Neural crest cell (in vitro differentiated cells): ENCODE results near the gene C5orf52. TPM values are rescaled to one million over a fixed set of nuclear protein-coding genes. Genes with fewer than 3 reads are reported as not detected.

Experiments used
- DNase-seq: peaks from one replicate; pipeline ENCODE4 v3.0.0; 2021; ENCODE audit warnings: low read depth, mixed read lengths, low spot score
- H3K27ac Mint-ChIP-seq: one replicate; pipeline ENCODE4 v1.8.0; 2021; ENCODE audit warnings: mild to moderate bottlenecking, mixed read lengths; ENCODE audit not compliant: unreplicated experiment
- H3K27me3 Mint-ChIP-seq: 2 replicates; pipeline ENCODE4 v1.8.0; 2021; ENCODE audit warnings: low read depth, mild to moderate bottlenecking, mixed read lengths
- H3K36me3 Mint-ChIP-seq: 2 replicates; pipeline ENCODE4 v1.8.0; 2021; ENCODE audit warnings: low read depth, mild to moderate bottlenecking, mixed read lengths
- H3K4me1 Mint-ChIP-seq: 2 replicates; pipeline ENCODE4 v1.8.0; 2021; ENCODE audit warnings: mixed read lengths
- H3K4me3 Mint-ChIP-seq: one replicate; pipeline ENCODE4 v1.8.0; 2021; ENCODE audit warnings: mild to moderate bottlenecking, mixed read lengths
- H3K9me3 Mint-ChIP-seq: 2 replicates; pipeline ENCODE4 v1.8.0; 2021; ENCODE audit warnings: mixed read lengths
- total RNA-seq: library from RNA; stranded (reverse); gene quantifications from 2 replicates; pipeline ENCODE4 v1.2.1, GENCODE V29; 2021
- TF ChIP-seq, protein P1 (sequence below): fragments of 200-600 bp; sonication (generic); conservative IDR thresholded peaks from 2 replicates; pipeline ENCODE4 v1.5.0; 2021; ENCODE audit warnings: antibody characterized with exemption, mild to moderate bottlenecking

Gene C5orf52
- total RNA-seq, 1 donor from 2014 or later, result not detected

DNA sequence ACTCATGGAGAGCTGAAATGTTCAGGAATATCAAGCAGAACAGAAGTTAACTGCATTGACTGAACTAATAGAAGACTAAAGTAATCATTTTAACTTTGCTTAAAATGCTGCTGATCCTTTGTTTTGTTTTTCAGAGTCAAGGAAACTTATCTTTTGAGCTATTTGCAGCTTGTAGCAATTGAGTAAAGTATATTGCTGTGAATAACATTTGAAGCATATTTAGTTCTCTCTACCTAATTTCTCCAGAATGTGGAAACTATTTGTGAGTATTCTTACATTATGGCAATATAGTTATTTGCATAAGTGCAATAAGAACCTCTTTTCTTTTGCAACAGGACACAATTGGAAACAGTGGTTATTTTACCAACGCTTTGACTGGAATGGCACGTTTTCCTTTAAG, 13.8 kb upstream of the C5orf52 start:
- Mint-ChIP-seq H3K4me1 (no peaks in the 10 kb centered on the region), H3K27ac (no peak overlapping the region), H3K9me3 (peaks cover 20% of the 10 kb centered on the region), H3K27me3 (peaks cover 2% of the 10 kb centered on the region), H3K4me3 (no peak overlapping the region), H3K36me3 (peaks cover 14% of the 10 kb centered on the region)
- TF ChIP-seq, protein P1, sequence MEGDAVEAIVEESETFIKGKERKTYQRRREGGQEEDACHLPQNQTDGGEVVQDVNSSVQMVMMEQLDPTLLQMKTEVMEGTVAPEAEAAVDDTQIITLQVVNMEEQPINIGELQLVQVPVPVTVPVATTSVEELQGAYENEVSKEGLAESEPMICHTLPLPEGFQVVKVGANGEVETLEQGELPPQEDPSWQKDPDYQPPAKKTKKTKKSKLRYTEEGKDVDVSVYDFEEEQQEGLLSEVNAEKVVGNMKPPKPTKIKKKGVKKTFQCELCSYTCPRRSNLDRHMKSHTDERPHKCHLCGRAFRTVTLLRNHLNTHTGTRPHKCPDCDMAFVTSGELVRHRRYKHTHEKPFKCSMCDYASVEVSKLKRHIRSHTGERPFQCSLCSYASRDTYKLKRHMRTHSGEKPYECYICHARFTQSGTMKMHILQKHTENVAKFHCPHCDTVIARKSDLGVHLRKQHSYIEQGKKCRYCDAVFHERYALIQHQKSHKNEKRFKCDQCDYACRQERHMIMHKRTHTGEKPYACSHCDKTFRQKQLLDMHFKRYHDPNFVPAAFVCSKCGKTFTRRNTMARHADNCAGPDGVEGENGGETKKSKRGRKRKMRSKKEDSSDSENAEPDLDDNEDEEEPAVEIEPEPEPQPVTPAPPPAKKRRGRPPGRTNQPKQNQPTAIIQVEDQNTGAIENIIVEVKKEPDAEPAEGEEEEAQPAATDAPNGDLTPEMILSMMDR, result no peak
- DNase-seq, result no peak

DNA sequence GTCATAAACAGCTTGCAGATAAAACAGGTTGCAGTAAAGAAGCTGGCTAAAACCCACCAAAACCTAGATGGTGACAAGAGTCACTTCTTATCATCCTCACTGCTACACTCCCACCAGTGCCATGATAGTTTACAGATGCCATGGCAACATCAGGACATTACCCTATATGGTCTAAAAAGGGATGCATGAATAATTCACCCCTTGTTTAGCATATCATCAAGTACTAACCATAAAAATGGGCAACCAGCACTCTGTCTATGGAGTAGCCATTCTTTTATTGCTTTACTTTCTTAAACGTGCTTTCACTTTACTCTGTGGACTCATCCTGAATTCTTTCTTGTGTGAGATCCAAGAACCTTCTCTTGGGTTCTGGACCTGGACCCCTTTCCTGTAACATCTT, 12.4 kb upstream of the C5orf52 start:
- TF ChIP-seq, protein P1, result no peak
- DNase-seq, result no peak
- peaks cover 5% of the 10 kb centered on the region for H3K36me3 Mint-ChIP-seq
- H3K27me3 Mint-ChIP-seq, result peaks cover 2% of the 10 kb centered on the region
- H3K27ac Mint-ChIP-seq, result no peak overlapping the region
- H3K4me3 Mint-ChIP-seq, result no peak overlapping the region
- H3K4me1 Mint-ChIP-seq, result no peaks in the 10 kb centered on the region
- H3K9me3 Mint-ChIP-seq, result peaks cover 11% of the 10 kb centered on the region

DNA sequence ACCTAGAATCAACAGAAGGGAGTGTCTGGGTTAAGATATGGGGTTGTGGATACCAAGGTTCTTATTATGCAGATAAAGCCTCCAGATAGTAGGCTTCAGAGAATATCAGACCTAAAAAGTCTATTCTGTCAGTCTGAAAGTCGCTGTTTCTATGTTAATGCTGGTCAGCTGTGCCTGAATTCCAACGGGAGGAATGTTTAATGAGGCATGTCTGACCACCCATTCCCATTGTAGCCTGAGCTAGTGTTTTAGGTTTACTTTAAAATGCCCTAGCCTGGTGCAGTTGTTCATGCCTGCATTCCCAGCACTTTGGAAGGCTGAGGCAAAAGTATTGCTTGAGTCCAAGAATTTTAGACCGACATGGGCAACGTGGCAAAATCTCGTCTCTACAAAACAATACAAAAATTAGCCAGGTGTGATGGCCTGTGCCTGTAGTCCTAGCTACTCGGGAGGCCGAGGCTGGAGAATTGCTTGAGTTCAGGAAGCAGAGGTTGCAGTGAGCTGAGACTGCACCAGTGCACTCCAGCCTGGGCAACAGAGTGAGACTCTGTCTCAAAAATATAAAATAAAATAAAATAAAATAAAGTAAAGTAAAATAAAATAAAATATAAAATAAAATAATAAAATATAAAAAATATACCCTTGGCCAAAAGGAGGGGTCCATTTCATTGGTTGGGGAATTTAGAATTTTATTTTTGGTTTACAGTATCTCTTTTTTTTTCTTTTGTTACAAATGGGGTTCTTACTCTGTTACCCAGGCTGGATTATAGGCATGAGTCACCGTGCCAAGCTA, 11.3 kb upstream of the C5orf52 start:
- Mint-ChIP-seq H3K4me3 (no peak overlapping the region), H3K4me1 (no peaks in the 10 kb centered on the region), H3K27me3 (peaks cover 2% of the 10 kb centered on the region), H3K36me3 (peaks cover 3% of the 10 kb centered on the region), H3K27ac (no peak overlapping the region), H3K9me3 (peaks cover 11% of the 10 kb centered on the region)
- DNase-seq, result no peak
- TF ChIP-seq, protein P1, result no peak

DNA sequence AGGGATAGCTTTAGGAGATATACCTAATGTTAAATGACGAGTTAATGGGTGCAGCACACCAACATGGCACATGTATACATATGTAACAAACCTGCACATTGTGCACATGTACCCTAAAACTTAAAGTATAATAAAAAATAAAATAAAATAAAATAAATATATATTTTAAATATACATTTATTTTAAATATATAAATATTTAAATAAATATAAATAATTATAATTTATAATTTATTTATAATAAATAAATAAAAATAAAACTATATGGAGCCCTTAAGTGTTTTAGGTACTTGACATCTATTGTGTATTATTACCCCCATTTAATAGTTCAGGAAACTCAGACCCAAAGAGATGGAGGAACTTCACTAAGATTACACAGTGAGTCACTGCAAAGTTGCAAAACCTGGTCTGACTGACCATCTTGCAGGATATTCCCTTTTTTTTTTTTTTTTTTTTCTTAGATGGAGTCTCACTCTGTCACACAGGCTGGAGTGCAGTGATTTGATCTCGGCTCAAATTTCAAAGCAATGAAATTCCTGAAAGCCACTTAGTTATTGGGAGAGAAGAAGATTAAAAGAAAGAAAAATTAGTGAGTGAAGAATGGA, 5.8 kb upstream of the C5orf52 start:
- no peak overlapping the region for H3K27ac Mint-ChIP-seq
- no peaks in the 10 kb centered on the region for H3K36me3 Mint-ChIP-seq
- TF ChIP-seq, protein P1, result no peak
- no peak overlapping the region for H3K4me3 Mint-ChIP-seq
- peaks cover 4% of the 10 kb centered on the region for H3K4me1 Mint-ChIP-seq
- H3K9me3 Mint-ChIP-seq, result peaks cover 7% of the 10 kb centered on the region
- H3K27me3 Mint-ChIP-seq, result peaks cover 17% of the 10 kb centered on the region
- no peak for DNase-seq

DNA sequence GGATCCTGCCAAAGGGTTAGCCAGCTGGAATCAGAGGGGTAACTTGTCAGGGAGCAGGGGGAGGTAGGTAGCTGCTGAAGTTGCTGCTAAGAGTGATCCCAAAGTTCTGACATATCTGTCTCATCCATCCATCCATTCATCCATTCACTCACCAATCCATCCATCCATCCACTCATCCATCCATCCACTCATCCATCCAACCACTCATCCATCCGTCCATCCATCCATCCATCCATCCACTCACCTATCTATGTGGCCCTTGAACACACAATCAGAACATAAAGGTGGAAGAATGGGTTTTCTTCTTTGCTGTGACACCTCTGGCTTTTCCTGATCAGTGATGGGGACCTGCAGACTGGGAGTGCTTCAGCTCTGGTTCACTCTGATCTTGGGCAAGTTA, 3.0 kb upstream of the C5orf52 start:
- DNase-seq, result no peak
- Mint-ChIP-seq H3K27me3 (peaks cover 42% of the 10 kb centered on the region), H3K9me3 (peaks cover 10% of the 10 kb centered on the region), H3K4me3 (no peak overlapping the region), H3K36me3 (peaks cover 5% of the 10 kb centered on the region), H3K4me1 (peaks cover 13% of the 10 kb centered on the region), H3K27ac (no peak overlapping the region)
- TF ChIP-seq, protein P1, result no peak
